Mesenchymal stem cell (in vitro differentiated cells and primary cell): Measurements from ENCODE around the gene PIK3R1.

Experiments used
- DNase-seq: peaks from one replicate; pipeline ENCODE4 v3.0.0-alpha.2; 2013
- H2AFZ ChIP-seq: one replicate; pipeline ENCODE4 v1.6.1; 2013; ENCODE audit warnings: low read depth, mild to moderate bottlenecking, control low read depth, inconsistent platforms, low read length, moderate library complexity
- H2AK5ac ChIP-seq: 2 replicates; pipeline ENCODE4 v1.6.1; 2013; ENCODE audit warnings: low read length, moderate library complexity, mild to moderate bottlenecking, inconsistent platforms; ENCODE audit not compliant: severe bottlenecking
- H2BK120ac ChIP-seq: one replicate; pipeline ENCODE4 v1.6.1; 2013; ENCODE audit warnings: low read depth, mild to moderate bottlenecking, inconsistent platforms, low read length, moderate library complexity
- H2BK12ac ChIP-seq, 2 experiments: one replicate each; pipeline ENCODE4 v1.6.1; 2013; ENCODE audit warnings: inconsistent platforms in 2 of 2, low read length in 2 of 2, mild to moderate bottlenecking in 2 of 2, moderate library complexity in 2 of 2, control low read depth in 1 of 2
- H2BK15ac ChIP-seq: one replicate; pipeline ENCODE4 v1.6.1; 2013; ENCODE audit warnings: mild to moderate bottlenecking, low read depth, inconsistent platforms; ENCODE audit not compliant: poor library complexity, severe bottlenecking
- H2BK5ac ChIP-seq: 2 replicates; pipeline ENCODE4 v1.6.1; 2013; ENCODE audit warnings: low read depth, mild to moderate bottlenecking, low read length, control low read depth, inconsistent platforms; ENCODE audit not compliant: poor library complexity, severe bottlenecking
- H3K14ac ChIP-seq, 2 experiments: one replicate each; pipeline ENCODE4 v1.6.1; 2013; ENCODE audit warnings: inconsistent platforms in 2 of 2, low read length in 2 of 2, control low read depth in 1 of 2, mild to moderate bottlenecking in 1 of 2, moderate library complexity in 1 of 2
- H3K18ac ChIP-seq, 2 experiments: one replicate each; pipeline ENCODE4 v1.6.1; 2013; ENCODE audit warnings: inconsistent platforms in 2 of 2, low read length in 2 of 2, control low read depth in 1 of 2, low read depth in 1 of 2, mild to moderate bottlenecking in 1 of 2
- H3K23ac ChIP-seq, 2 experiments: one replicate each; pipeline ENCODE4 v1.6.1; 2013; ENCODE audit warnings: inconsistent platforms in 2 of 2, low read length in 2 of 2, mild to moderate bottlenecking in 2 of 2, moderate library complexity in 2 of 2, control low read depth in 1 of 2
- H3K27ac ChIP-seq: 2 replicates; pipeline ENCODE4 v1.5.1; 2013; ENCODE audit warnings: mild to moderate bottlenecking, moderate library complexity, low read length, control low read depth, inconsistent platforms; ENCODE audit not compliant: poor library complexity, severe bottlenecking
- H3K27me3 ChIP-seq, 2 experiments: 2 replicates each; pipeline versions ENCODE4 v1.6.1 to v1.7.0; 2013; ENCODE audit warnings: low read length in 2 of 2, mild to moderate bottlenecking in 2 of 2, moderate library complexity in 2 of 2, control low read depth in 1 of 2, inconsistent platforms in 1 of 2; ENCODE audit not compliant: control insufficient read depth in 1 of 2, insufficient read depth in 1 of 2
- H3K36me3 ChIP-seq, 2 experiments: 2 replicates each; pipeline versions ENCODE4 v1.6.1 to v1.7.0; 2013; ENCODE audit warnings: low read length in 2 of 2, control low read depth in 1 of 2, inconsistent platforms in 1 of 2, low read depth in 1 of 2, mild to moderate bottlenecking in 1 of 2; ENCODE audit not compliant: insufficient read depth in 2 of 2, control insufficient read depth in 1 of 2
- H3K4ac ChIP-seq, 2 experiments: one replicate each; pipeline ENCODE4 v1.6.1; 2013; ENCODE audit warnings: inconsistent platforms in 2 of 2, low read length in 2 of 2, mild to moderate bottlenecking in 2 of 2, moderate library complexity in 2 of 2, control low read depth in 1 of 2, low read depth in 1 of 2
- H3K4me1 ChIP-seq: 2 replicates; pipeline ENCODE4 v1.6.1; 2013; ENCODE audit warnings: low read depth, low read length, control low read depth; ENCODE audit not compliant: control insufficient read depth, insufficient read depth
- H3K4me2 ChIP-seq: 2 replicates; pipeline ENCODE4 v1.6.1; 2013; ENCODE audit warnings: low read length, mild to moderate bottlenecking, inconsistent platforms; ENCODE audit not compliant: poor library complexity, severe bottlenecking
- H3K4me3 ChIP-seq, 2 experiments: 2 replicates each; pipeline versions ENCODE4 v1.5.1 to v1.7.0; 2013; ENCODE audit warnings: low read length in 2 of 2, mild to moderate bottlenecking in 2 of 2, control low read depth in 1 of 2, low read depth in 1 of 2; ENCODE audit not compliant: insufficient read depth in 1 of 2
- H3K79me1 ChIP-seq: replicated peaks from 2 replicates; pipeline ENCODE4 v1.6.1; 2013; ENCODE audit warnings: mild to moderate bottlenecking, control low read depth, low read length, inconsistent platforms; ENCODE audit not compliant: poor library complexity, severe bottlenecking
- H3K9ac ChIP-seq: 2 replicates; pipeline ENCODE4 v1.7.0; 2013; ENCODE audit warnings: mild to moderate bottlenecking, low read length, moderate library complexity
- H3K9me3 ChIP-seq: 2 replicates; pipeline ENCODE4 v1.7.0; 2013; ENCODE audit warnings: mild to moderate bottlenecking, low read length; ENCODE audit not compliant: control insufficient read depth
- H4K8ac ChIP-seq: one replicate; pipeline ENCODE4 v1.6.1; 2013; ENCODE audit warnings: inconsistent platforms, mild to moderate bottlenecking, low read length, moderate library complexity
- H4K91ac ChIP-seq: one replicate; pipeline ENCODE4 v1.6.1; 2013; ENCODE audit warnings: mild to moderate bottlenecking, low read length, inconsistent platforms
- WGBS: methylation state at CpG from one replicate; pipeline ENCODE4 v1.1.7; 2013; ENCODE audit warnings: mixed read lengths; 5-methylcytosine and 5-hydroxymethylcytosine counted together

PIK3R1 gene

GRCh38 chr5:68240771-68241170 is 25.2 kb downstream of the PIK3R1 start:
- H3K9me3 ChIP-seq = no peaks in the 10 kb centered on the region
- DNase-seq = no peak
- no CpG with 5 or more reads among the region's 1 CpG for WGBS

DNA sequence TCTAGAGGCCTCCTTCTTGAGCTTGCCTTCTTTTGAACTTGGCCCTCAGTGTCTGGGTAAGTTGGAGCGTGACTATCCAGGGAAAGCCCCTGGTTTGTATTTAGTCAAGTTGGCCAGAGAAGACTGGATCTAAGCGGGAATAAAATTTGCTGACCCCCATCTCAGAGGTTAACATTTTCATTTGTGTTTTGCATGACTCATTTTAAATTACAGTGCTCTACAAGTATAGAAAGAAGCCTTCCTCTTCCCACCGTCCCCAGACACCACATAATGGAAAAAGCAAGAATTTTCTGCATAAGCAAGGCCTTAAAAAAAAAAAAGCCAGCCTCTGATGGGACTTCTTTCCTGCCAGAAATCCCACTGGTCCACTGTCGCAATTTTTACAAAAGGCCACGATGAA is 27.2 kb downstream of the PIK3R1 start:
- H2BK12ac ChIP-seq = no peak overlapping the region
- H3K18ac ChIP-seq = peak overlapping the region; percentile 5 to 37
- H2BK5ac ChIP-seq = no peak overlapping the region
- no peak overlapping the region for H3K14ac ChIP-seq
- H3K9me3 ChIP-seq = no peaks in the 10 kb centered on the region
- H3K4me3 ChIP-seq = peak overlapping the region in 1 of 2 experiments; percentile 13
- no peak overlapping the region for H4K8ac ChIP-seq
- H3K23ac ChIP-seq = no peak overlapping the region
- H2AFZ ChIP-seq = no peak overlapping the region
- no peak overlapping the region for H3K27ac ChIP-seq
- 68% methylated on average over 5 of the region's 5 CpGs for WGBS
- H2BK120ac ChIP-seq = no peak overlapping the region
- peaks cover 17% of the 10 kb centered on the region for H3K79me1 ChIP-seq
- DNase-seq = peak; percentile 74
- H3K4me1 ChIP-seq = peaks cover 7% of the 10 kb centered on the region
- H3K9ac ChIP-seq = peak overlapping the region; percentile 28
- H4K91ac ChIP-seq = no peak overlapping the region
- H2AK5ac ChIP-seq = no peak overlapping the region
- no peak overlapping the region for H2BK15ac ChIP-seq
- H3K4me2 ChIP-seq = no peak overlapping the region
- H3K36me3 ChIP-seq = peaks cover 0 to 6% of the 10 kb centered on the region in 2 experiments
- H3K27me3 ChIP-seq = no peaks in the 10 kb centered on the region
- H3K4ac ChIP-seq = no peak overlapping the region

More at GRCh38 chr5:68240771-68241170, 25.2 kb downstream of the PIK3R1 start:
- H4K8ac ChIP-seq = no peak overlapping the region
- no peaks in the 10 kb centered on the region for H3K27me3 ChIP-seq
- H3K36me3 ChIP-seq = peaks cover 0 to 6% of the 10 kb centered on the region in 2 experiments
- H3K27ac ChIP-seq = no peak overlapping the region
- H2BK5ac ChIP-seq = no peak overlapping the region
- H3K18ac ChIP-seq = no peak overlapping the region
- no peak overlapping the region for H2BK15ac ChIP-seq
- H3K4me1 ChIP-seq = peaks cover 7% of the 10 kb centered on the region
- no peak overlapping the region for H4K91ac ChIP-seq
- H3K4me2 ChIP-seq = no peak overlapping the region
- H3K9ac ChIP-seq = peak overlapping the region; percentile 69
- H2BK12ac ChIP-seq = no peak overlapping the region
- no peak overlapping the region for H3K14ac ChIP-seq
- no peak overlapping the region for H2AFZ ChIP-seq
- H3K79me1 ChIP-seq = peaks cover 10% of the 10 kb centered on the region
- no peak overlapping the region for H3K4ac ChIP-seq
- no peak overlapping the region for H2BK120ac ChIP-seq
- no peak overlapping the region for H3K23ac ChIP-seq
- peak overlapping the region in 1 of 2 experiments; percentile 2 for H3K4me3 ChIP-seq
- no peak overlapping the region for H2AK5ac ChIP-seq

DNA sequence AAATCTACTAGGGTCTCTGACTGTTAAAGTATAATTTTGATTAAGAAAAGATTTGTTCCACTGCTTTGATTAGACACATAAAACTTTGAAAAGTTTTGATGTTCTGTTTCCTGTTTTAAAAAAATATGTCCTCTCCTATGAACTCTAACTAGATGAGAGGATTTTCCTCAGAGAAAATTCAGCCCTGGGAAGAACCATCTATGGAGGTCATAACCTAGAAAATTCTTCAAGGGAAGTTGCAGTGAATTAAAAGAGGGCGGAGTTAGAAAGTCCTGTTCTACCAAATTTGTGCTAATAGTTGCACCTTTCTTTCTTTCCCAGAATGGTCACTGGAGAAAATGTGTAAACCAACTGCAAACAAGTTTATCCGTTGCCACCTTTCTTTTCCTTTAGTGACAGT is 27.7 kb downstream of the PIK3R1 start:
- no peak overlapping the region for H2AK5ac ChIP-seq
- no peak overlapping the region for H3K18ac ChIP-seq
- no peak overlapping the region for H3K27ac ChIP-seq
- WGBS = 98% methylated on average over 2 of the region's 2 CpGs
- no peaks in the 10 kb centered on the region for H3K27me3 ChIP-seq
- H2BK5ac ChIP-seq = no peak overlapping the region
- H3K4me1 ChIP-seq = peaks cover 7% of the 10 kb centered on the region
- no peak for DNase-seq
- H3K79me1 ChIP-seq = peaks cover 15% of the 10 kb centered on the region
- no peak overlapping the region for H3K4ac ChIP-seq
- H2BK15ac ChIP-seq = no peak overlapping the region
- H2BK12ac ChIP-seq = no peak overlapping the region
- H3K23ac ChIP-seq = no peak overlapping the region
- H3K4me3 ChIP-seq = no peak overlapping the region
- no peak overlapping the region for H3K14ac ChIP-seq
- no peak overlapping the region for H2BK120ac ChIP-seq
- H3K36me3 ChIP-seq = peaks cover 0 to 6% of the 10 kb centered on the region in 2 experiments
- H4K8ac ChIP-seq = no peak overlapping the region
- H3K9ac ChIP-seq = peak overlapping the region; percentile 28
- no peak overlapping the region for H4K91ac ChIP-seq
- no peak overlapping the region for H3K4me2 ChIP-seq
- H3K9me3 ChIP-seq = no peaks in the 10 kb centered on the region
- no peak overlapping the region for H2AFZ ChIP-seq

DNA sequence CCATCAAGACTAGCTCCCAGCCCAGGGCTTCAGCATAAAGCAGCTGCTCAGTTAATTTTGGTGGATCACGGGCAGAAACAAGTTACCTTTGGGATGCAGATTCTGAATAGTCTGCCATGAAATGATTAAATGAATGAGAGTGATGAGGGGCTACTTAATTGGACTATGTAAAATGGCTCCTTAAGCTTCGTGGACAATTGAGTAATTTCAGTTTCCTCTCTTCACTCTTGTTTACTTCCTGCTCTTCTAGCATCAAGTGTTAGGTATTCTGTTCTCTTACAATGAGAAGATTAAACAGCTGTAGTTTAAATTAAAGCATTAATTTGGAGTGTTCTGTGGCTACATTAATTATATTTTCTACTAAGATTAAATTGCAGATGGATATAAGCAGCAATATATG is 28.1 kb downstream of the PIK3R1 start:
- H2BK15ac ChIP-seq = no peak overlapping the region
- no peak overlapping the region for H3K14ac ChIP-seq
- no peak overlapping the region for H3K4me2 ChIP-seq
- WGBS = 89% methylated on average over 1 of the region's 2 CpGs
- no peak overlapping the region for H4K8ac ChIP-seq
- H2BK5ac ChIP-seq = no peak overlapping the region
- no peak for DNase-seq
- no peak overlapping the region for H3K23ac ChIP-seq
- H3K27me3 ChIP-seq = no peaks in the 10 kb centered on the region
- no peak overlapping the region for H3K4me3 ChIP-seq
- no peak overlapping the region for H2AK5ac ChIP-seq
- no peak overlapping the region for H4K91ac ChIP-seq
- H3K4me1 ChIP-seq = peaks cover 7% of the 10 kb centered on the region
- H3K27ac ChIP-seq = no peak overlapping the region
- peaks cover 15% of the 10 kb centered on the region for H3K79me1 ChIP-seq
- H3K4ac ChIP-seq = no peak overlapping the region
- no peak overlapping the region for H2BK12ac ChIP-seq
- H2BK120ac ChIP-seq = no peak overlapping the region
- H2AFZ ChIP-seq = no peak overlapping the region
- no peaks in the 10 kb centered on the region for H3K9me3 ChIP-seq
- no peak overlapping the region for H3K18ac ChIP-seq
- H3K36me3 ChIP-seq = peaks cover 0 to 6% of the 10 kb centered on the region in 2 experiments
- no peak overlapping the region for H3K9ac ChIP-seq
